ENCODE data around the gene MCTP1.

MCTP1 gene

DNA sequence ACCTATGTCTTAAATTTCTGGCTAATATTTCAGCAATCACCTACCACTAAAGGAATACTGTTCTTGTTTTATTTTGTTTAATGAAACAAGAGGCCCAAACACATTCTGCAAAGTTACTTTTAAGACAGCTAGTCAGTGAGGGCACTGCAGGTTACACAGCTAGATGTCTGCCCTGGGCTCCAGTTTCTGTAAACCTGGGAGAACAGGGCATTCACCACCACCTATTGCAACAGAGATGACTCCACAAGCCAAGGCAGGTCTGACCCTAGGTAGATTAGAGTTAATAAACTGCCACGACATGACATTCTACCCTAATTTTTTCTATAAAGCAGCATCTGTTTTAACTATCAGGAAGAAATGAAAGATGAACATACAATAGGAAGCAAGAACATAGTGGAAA is 575.6 kb downstream of the MCTP1 start:
- no peaks in the 10 kb centered on the region for H3K9me3 ChIP-seq (ENCODE audit: control insufficient read depth, low read length)

DNA sequence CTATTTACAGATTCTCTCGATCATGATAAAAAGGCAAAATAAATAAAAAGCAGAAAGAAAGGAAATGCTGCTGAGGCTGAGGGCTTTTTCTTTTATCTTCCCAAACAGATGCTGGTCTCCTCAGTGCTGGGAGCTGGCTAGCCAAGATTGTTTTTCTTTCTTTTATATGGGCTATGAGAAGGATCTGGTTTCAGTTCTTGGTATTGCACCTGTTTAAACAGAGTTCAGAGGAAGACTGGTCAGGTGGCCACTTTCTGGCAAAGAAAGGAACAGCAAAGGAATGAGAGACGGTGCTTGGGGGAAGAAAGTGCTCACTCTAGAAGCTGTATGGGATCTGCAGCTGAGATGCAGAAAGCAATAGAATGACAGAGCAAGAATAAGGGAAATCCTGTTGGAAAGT is 577.5 kb downstream of the MCTP1 start:
- Histone ChIP-seq H3K9ac (ENCODE audit: low read length) (no peak overlapping the region), H3K4me3 (ENCODE audit: low read length) (no peak overlapping the region), H3K27me3 (ENCODE audit: control insufficient read depth, insufficient read depth, low read length) (no peaks in the 10 kb centered on the region), H3K36me3 (ENCODE audit: control insufficient read depth, insufficient read depth, low read length) (no peaks in the 10 kb centered on the region), H3K4me1 (ENCODE audit: control insufficient read depth, insufficient read depth, low read length) (no peaks in the 10 kb centered on the region), H3K9me3 (ENCODE audit: control insufficient read depth, low read length) (no peaks in the 10 kb centered on the region)

More for the DNA sequence above, 575.6 kb downstream of the MCTP1 start:
- no peaks in the 10 kb centered on the region for H3K4me1 ChIP-seq (ENCODE audit: control insufficient read depth, insufficient read depth, low read length)
- no peaks in the 10 kb centered on the region for H3K36me3 ChIP-seq (ENCODE audit: control insufficient read depth, insufficient read depth, low read length)
- no peak overlapping the region for H3K9ac ChIP-seq (ENCODE audit: low read length)
- no peaks in the 10 kb centered on the region for H3K27me3 ChIP-seq (ENCODE audit: control insufficient read depth, insufficient read depth, low read length)
- no peak overlapping the region for H3K4me3 ChIP-seq (ENCODE audit: low read length)

DNA sequence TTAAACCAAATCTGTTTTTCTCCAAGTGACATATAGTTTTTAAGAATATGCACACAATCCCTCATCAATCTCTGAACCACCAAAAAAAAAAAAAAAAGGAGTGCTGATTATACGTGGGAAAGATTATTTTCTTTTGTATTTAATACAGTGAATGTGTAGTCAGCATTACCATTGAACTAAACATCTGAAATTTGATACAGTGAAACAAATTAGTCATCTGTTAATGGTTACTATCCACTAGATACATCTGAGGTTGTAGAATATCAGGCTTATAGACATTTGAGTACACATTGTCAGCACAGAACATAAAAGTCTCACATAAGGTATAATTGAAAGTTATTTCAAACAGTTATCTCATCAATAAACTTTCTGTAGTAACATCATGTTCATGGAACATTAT is 579.5 kb downstream of the MCTP1 start:
- Histone ChIP-seq H3K9ac (ENCODE audit: low read length) (no peak overlapping the region), H3K36me3 (ENCODE audit: control insufficient read depth, insufficient read depth, low read length) (no peaks in the 10 kb centered on the region), H3K4me1 (ENCODE audit: control insufficient read depth, insufficient read depth, low read length) (no peaks in the 10 kb centered on the region), H3K4me3 (ENCODE audit: low read length) (no peak overlapping the region), H3K9me3 (ENCODE audit: control insufficient read depth, low read length) (no peaks in the 10 kb centered on the region), H3K27me3 (ENCODE audit: control insufficient read depth, insufficient read depth, low read length) (no peaks in the 10 kb centered on the region)

DNA sequence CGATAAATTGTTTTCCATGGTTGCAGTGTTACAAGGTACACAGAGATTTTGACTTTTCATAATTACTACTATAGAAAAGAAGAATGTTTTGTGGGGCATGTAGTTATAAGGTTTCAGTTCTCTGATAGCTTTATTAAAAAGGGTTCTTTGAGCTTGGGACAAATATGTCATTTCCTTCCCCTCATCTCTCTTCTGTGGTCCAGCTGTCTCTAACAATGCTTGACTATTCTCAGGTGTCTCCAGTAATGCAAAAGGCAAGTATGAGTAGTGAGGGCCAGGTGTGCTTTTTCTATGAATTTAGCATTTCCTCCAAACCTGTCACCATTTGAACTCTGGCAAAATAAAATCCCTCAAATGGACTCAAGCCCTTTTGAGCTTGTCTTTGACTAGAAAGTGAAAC is 582.2 kb downstream of the MCTP1 start:
- no peak overlapping the region for H3K4me3 ChIP-seq (ENCODE audit: low read length)
- no peaks in the 10 kb centered on the region for H3K27me3 ChIP-seq (ENCODE audit: control insufficient read depth, insufficient read depth, low read length)
- H3K9ac ChIP-seq (ENCODE audit: low read length): no peak overlapping the region
- H3K4me1 ChIP-seq (ENCODE audit: control insufficient read depth, insufficient read depth, low read length): no peaks in the 10 kb centered on the region
- H3K36me3 ChIP-seq (ENCODE audit: control insufficient read depth, insufficient read depth, low read length): no peaks in the 10 kb centered on the region
- no peaks in the 10 kb centered on the region for H3K9me3 ChIP-seq (ENCODE audit: control insufficient read depth, low read length)

DNA sequence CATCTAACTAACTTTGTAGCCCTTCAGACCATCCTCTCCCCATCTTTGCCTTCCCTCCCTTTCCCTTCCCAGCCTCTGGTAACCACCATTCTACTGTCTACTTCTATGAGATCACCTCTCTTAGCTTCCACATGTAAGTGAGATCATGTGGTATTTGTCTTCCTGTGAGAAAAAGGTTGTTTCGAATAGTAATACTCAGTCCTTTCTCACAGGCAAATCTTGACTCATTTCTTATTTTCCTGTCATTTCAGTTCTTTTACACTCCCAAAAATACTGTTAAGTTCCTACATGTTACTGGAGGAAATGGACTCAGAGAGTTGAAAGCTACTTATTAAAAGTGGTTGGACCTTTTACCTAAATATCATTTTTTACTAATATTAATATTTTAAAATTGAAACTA is 584.3 kb downstream of the MCTP1 start:
- Histone ChIP-seq H3K9ac (ENCODE audit: low read length) (no peak overlapping the region), H3K9me3 (ENCODE audit: control insufficient read depth, low read length) (no peaks in the 10 kb centered on the region), H3K4me3 (ENCODE audit: low read length) (no peak overlapping the region), H3K4me1 (ENCODE audit: control insufficient read depth, insufficient read depth, low read length) (no peaks in the 10 kb centered on the region), H3K36me3 (ENCODE audit: control insufficient read depth, insufficient read depth, low read length) (no peaks in the 10 kb centered on the region), H3K27me3 (ENCODE audit: control insufficient read depth, insufficient read depth, low read length) (no peaks in the 10 kb centered on the region)

DNA sequence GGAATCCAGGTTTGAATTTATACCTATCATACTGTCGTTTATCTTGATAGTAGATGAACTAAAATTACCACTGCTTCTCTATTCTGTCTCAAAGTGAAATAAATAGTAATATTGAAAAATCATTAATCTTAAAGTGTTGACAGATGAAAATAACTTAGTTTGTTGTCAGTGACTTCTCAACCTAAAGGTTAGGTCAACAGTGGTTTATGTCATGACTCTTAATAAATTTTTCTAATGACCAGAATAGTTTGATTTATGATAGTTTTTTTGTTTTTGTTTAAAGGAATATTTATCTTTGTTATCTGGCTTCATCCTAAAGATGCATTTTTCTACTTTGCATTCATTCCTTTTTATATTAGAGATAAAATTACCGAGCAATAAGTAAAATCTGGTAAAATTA is 585.3 kb downstream of the MCTP1 start:
- Histone ChIP-seq H3K27me3 (ENCODE audit: control insufficient read depth, insufficient read depth, low read length) (no peaks in the 10 kb centered on the region), H3K36me3 (ENCODE audit: control insufficient read depth, insufficient read depth, low read length) (no peaks in the 10 kb centered on the region), H3K9ac (ENCODE audit: low read length) (no peak overlapping the region), H3K4me3 (ENCODE audit: low read length) (no peak overlapping the region), H3K9me3 (ENCODE audit: control insufficient read depth, low read length) (no peaks in the 10 kb centered on the region), H3K4me1 (ENCODE audit: control insufficient read depth, insufficient read depth, low read length) (no peaks in the 10 kb centered on the region)

DNA sequence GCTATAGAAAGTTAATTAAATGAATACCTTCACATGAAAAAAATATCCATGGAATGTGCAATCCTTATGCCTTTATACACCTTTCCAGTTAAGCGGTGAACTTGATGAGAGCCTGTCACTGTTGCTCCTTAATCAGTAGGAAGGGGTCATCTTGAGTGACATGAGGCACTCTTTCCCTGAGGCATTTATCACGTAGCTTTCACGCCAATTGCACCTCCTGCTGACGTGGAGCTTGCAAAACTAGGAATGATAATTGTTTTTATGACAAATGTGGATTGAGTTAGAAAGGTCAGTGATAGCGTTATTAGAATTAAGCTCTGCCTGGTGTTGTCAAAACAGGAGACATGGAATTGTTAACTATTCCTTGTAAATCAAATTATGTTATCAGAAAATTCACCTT is 586.7 kb downstream of the MCTP1 start:
- Histone ChIP-seq H3K9me3 (ENCODE audit: control insufficient read depth, low read length) (no peaks in the 10 kb centered on the region), H3K4me3 (ENCODE audit: low read length) (no peak overlapping the region), H3K36me3 (ENCODE audit: control insufficient read depth, insufficient read depth, low read length) (no peaks in the 10 kb centered on the region), H3K27me3 (ENCODE audit: control insufficient read depth, insufficient read depth, low read length) (no peaks in the 10 kb centered on the region), H3K4me1 (ENCODE audit: control insufficient read depth, insufficient read depth, low read length) (no peaks in the 10 kb centered on the region), H3K9ac (ENCODE audit: low read length) (no peak overlapping the region)

DNA sequence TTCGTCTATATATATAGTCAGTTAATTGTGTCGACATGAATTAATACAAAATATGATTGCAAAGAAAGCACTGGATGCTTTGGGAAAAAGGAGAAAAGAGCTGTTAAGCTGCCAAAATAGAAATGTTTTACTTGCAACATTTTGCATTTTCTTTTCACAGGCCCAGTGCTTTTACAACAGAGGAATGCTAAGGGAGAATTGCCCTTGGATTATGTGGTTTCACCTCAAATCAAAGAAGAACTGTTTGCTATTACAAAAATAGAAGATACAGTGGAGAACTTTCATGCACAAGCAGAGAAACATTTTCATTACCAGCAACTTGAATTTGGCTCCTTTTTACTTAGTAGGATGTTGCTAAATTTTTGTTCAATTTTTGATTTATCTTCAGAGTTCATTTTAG is 590.2 kb downstream of the MCTP1 start:
- no peaks in the 10 kb centered on the region for H3K27me3 ChIP-seq (ENCODE audit: control insufficient read depth, insufficient read depth, low read length)
- no peaks in the 10 kb centered on the region for H3K36me3 ChIP-seq (ENCODE audit: control insufficient read depth, insufficient read depth, low read length)
- no peak overlapping the region for H3K9ac ChIP-seq (ENCODE audit: low read length)
- no peaks in the 10 kb centered on the region for H3K4me1 ChIP-seq (ENCODE audit: control insufficient read depth, insufficient read depth, low read length)
- no peak overlapping the region for H3K4me3 ChIP-seq (ENCODE audit: low read length)
- no peaks in the 10 kb centered on the region for H3K9me3 ChIP-seq (ENCODE audit: control insufficient read depth, low read length)

DNA sequence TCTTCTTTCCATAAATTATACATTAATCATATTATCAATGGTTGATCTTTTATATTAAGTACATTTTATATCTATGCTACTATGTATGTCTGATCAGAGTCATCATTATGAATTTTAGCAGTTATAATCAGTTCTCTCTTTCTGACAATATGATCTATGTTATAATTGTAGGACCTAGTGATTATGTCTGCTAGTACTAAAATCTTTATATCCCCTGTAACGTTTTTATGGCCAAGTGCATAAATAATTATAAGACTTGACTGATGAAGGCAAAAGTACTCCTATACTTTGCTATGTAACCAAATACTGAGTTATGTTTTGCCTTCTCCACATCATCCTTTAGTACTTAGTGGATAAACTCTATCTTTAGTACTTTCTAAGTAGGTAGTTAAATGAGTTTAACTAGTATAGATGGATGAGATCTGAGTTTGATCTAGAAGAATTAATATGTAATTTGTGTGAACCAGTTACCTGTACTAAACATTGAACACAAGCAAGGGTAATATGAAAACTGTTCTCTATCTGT is 591.0 kb downstream of the MCTP1 start:
- Histone ChIP-seq H3K4me3 (ENCODE audit: low read length) (no peak overlapping the region), H3K27me3 (ENCODE audit: control insufficient read depth, insufficient read depth, low read length) (no peaks in the 10 kb centered on the region), H3K9me3 (ENCODE audit: control insufficient read depth, low read length) (no peaks in the 10 kb centered on the region), H3K9ac (ENCODE audit: low read length) (no peak overlapping the region), H3K4me1 (ENCODE audit: control insufficient read depth, insufficient read depth, low read length) (no peaks in the 10 kb centered on the region), H3K36me3 (ENCODE audit: control insufficient read depth, insufficient read depth, low read length) (no peaks in the 10 kb centered on the region)

DNA sequence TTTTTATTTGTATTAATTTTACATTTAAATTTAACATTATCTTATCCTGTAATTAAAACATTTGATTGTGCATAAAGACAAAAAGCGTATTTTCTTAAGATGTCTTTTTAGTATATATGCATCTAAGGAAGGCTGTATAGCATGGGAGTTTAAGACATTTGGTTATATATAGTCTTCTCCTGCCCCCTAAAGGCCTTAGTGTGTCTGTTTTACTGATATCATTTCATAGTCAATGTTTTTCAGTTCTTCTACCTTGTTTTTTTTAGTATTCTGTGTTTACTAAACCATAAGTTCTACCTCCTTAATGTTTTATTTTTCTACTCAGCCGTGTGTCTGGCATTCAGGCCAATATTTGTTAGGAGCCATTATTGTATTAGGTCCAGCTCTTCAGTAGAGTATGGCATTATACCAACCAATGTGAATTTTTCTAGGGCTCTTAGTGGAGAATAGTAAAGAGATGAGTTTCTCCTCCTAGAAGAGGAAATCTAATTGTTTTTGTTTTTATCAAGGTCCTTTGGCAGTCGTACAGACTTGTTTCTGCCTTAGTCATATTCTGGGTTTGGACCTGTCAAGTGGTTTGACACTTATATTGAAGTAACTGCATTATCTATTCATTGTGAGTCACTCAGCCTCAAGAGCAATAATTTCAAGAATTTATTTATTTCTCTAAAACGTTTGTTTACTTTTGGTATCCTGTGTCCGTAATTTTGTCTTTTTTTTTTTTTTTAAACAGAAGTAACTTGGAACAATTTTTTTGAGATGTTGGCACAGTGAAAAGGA is 591.7 kb downstream of the MCTP1 start:
- Histone ChIP-seq H3K4me1 (ENCODE audit: control insufficient read depth, insufficient read depth, low read length) (no peaks in the 10 kb centered on the region), H3K36me3 (ENCODE audit: control insufficient read depth, insufficient read depth, low read length) (no peaks in the 10 kb centered on the region), H3K4me3 (ENCODE audit: low read length) (no peak overlapping the region), H3K27me3 (ENCODE audit: control insufficient read depth, insufficient read depth, low read length) (no peaks in the 10 kb centered on the region), H3K9ac (ENCODE audit: low read length) (no peak overlapping the region), H3K9me3 (ENCODE audit: control insufficient read depth, low read length) (no peaks in the 10 kb centered on the region)

DNA sequence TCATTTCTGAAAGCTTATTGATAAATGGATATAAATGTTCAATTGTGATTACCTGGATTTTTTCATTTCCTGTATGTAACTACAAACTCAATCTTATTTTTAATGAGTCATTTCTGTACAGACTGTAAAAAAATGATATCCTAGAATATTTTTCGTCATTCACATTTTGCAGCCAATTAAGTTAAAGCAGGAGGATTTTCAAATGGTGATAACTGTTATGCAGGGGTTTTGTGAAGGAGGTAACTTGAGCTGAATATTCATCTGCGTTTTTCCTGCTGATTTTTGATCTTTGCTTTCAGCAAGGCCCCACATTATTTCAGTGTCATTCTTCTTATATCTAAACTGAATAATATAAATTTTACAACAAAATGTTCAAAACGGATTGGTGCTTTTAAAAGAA is 592.3 kb downstream of the MCTP1 start:
- H3K4me3 ChIP-seq (ENCODE audit: low read length): no peak overlapping the region

DNA sequence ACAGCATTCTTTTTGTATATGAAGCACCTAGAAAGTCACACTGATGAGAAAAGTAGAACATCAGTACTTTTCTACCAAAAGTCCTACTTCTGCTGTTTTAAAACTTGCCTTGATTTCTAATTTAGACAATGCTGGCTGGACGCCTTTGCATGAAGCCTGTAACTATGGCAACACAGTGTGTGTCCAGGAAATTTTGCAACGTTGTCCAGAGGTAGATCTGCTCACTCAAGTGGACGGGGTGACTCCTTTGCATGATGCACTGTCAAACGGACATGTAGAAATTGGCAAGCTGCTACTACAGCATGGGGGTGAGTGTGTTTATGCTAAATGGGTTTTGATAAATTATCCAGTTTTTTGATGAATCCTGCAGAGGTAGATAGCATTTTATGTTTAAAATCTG is 592.9 kb downstream of the MCTP1 start:
- H3K9ac ChIP-seq (ENCODE audit: low read length): no peak overlapping the region
- H3K4me3 ChIP-seq (ENCODE audit: low read length): no peak overlapping the region
- no peaks in the 10 kb centered on the region for H3K9me3 ChIP-seq (ENCODE audit: control insufficient read depth, low read length)
- no peaks in the 10 kb centered on the region for H3K4me1 ChIP-seq (ENCODE audit: control insufficient read depth, insufficient read depth, low read length)
- no peaks in the 10 kb centered on the region for H3K27me3 ChIP-seq (ENCODE audit: control insufficient read depth, insufficient read depth, low read length)
- H3K36me3 ChIP-seq (ENCODE audit: control insufficient read depth, insufficient read depth, low read length): no peaks in the 10 kb centered on the region

More for the DNA sequence above, 592.3 kb downstream of the MCTP1 start:
- Histone ChIP-seq H3K4me1 (ENCODE audit: control insufficient read depth, insufficient read depth, low read length) (no peaks in the 10 kb centered on the region), H3K9me3 (ENCODE audit: control insufficient read depth, low read length) (no peaks in the 10 kb centered on the region), H3K36me3 (ENCODE audit: control insufficient read depth, insufficient read depth, low read length) (no peaks in the 10 kb centered on the region), H3K27me3 (ENCODE audit: control insufficient read depth, insufficient read depth, low read length) (no peaks in the 10 kb centered on the region), H3K9ac (ENCODE audit: low read length) (no peak overlapping the region)

DNA sequence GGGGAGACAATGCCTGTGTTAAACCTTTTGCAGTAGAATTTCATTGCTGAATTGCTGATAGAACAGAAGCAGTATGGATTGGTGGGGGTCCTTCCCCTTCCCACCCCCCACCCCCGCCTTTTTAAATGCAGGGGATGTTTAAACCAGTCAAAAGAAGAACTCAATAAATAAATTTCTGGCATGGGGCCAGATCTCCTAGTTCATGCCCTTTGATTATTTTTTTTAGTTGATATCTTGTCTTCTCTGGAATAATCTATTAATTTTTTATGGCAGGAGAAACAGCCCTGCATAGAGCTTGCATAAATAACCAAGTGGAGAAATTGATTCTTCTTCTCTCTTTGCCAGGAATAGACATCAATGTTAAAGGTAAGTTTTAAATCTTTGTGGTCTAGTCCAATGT is 593.6 kb downstream of the MCTP1 start:
- Histone ChIP-seq H3K4me1 (ENCODE audit: control insufficient read depth, insufficient read depth, low read length) (no peaks in the 10 kb centered on the region), H3K9me3 (ENCODE audit: control insufficient read depth, low read length) (no peaks in the 10 kb centered on the region), H3K9ac (ENCODE audit: low read length) (no peak overlapping the region), H3K4me3 (ENCODE audit: low read length) (no peak overlapping the region), H3K27me3 (ENCODE audit: control insufficient read depth, insufficient read depth, low read length) (no peaks in the 10 kb centered on the region), H3K36me3 (ENCODE audit: control insufficient read depth, insufficient read depth, low read length) (no peaks in the 10 kb centered on the region)

Data from mucosa of stomach (tissue), 1 donor.